HepG2 (cell line): ENCODE data around the gene TNNI2. TPM values are rescaled to one million over a fixed set of nuclear protein-coding genes. Genes with fewer than 3 reads are reported as not detected.

ENCODE experiments used
- CENPT ChIP-seq: sonication (generic); formaldehyde crosslinking; IDR thresholded peaks from 2 replicates; pipeline ENCODE4 v1.8.0; 2022; ENCODE audit warnings: low read depth, mild to moderate bottlenecking, moderate library complexity, missing genetic modification reagents
- ESRRA ChIP-seq: sonication (generic); formaldehyde crosslinking; IDR thresholded peaks from 2 replicates; pipeline ENCODE4 v1.5.1; 2020; ENCODE audit warnings: mild to moderate bottlenecking, low read depth, missing genetic modification reagents
- FOXA3 ChIP-seq: IDR thresholded peaks from 2 replicates; pipeline ENCODE4 v1.6.1; 2016; ENCODE audit warnings: missing genetic modification reagents, missing compliant biosample characterization
- KLF9 ChIP-seq: IDR thresholded peaks from 2 replicates; pipeline ENCODE4 v1.6.1; 2016; ENCODE audit warnings: low read depth
- MIER2 ChIP-seq: IDR thresholded peaks from 2 replicates; pipeline ENCODE4 v1.6.1; 2016; ENCODE audit warnings: missing biosample characterization, missing genetic modification reagents
- PHB2 ChIP-seq: fragments of 450-650 bp; IDR thresholded peaks from 2 replicates; pipeline ENCODE4 v1.6.1; 2018; ENCODE audit not compliant: partially characterized antibody
- PTBP1 ChIP-seq: fragments of 200-400 bp; formaldehyde crosslinking; IDR thresholded peaks from 2 replicates; pipeline ENCODE4 v1.6.1; 2018; ENCODE audit warnings: low read length, low read depth; ENCODE audit not compliant: poor library complexity, severe bottlenecking
- RFX3 ChIP-seq: IDR thresholded peaks from 2 replicates; pipeline ENCODE4 v1.6.1; 2016; ENCODE audit warnings: missing biosample characterization, missing genetic modification reagents
- SIN3A ChIP-seq: IDR thresholded peaks from 2 replicates; pipeline ENCODE4 v1.6.1; 2011; ENCODE audit warnings: low read depth, mild to moderate bottlenecking, control low read depth, low read length, borderline replicate concordance
- SIN3B ChIP-seq: fragments of 150-350 bp; IDR thresholded peaks from 2 replicates; pipeline ENCODE4 v1.6.1; 2014; ENCODE audit warnings: low read length
- ZFYVE20 ChIP-seq: sonication (generic); formaldehyde crosslinking; IDR thresholded peaks from 2 replicates; pipeline ENCODE4 v1.8.0; 2023; ENCODE audit warnings: low read depth, mild to moderate bottlenecking, moderate library complexity, missing genetic modification reagents, borderline replicate concordance
- ZNF225 ChIP-seq: sonication (generic); formaldehyde crosslinking; IDR thresholded peaks from 2 replicates; pipeline ENCODE4 v1.4.0; 2020; ENCODE audit warnings: mild to moderate bottlenecking, missing genetic modification reagents
- ZNF331 ChIP-seq: sonication (generic); formaldehyde crosslinking; IDR thresholded peaks from 2 replicates; pipeline ENCODE4 v1.4.0; 2020; ENCODE audit warnings: missing genetic modification reagents
- ZSCAN25 ChIP-seq: sonication (generic); formaldehyde crosslinking; IDR thresholded peaks from 2 replicates; pipeline ENCODE4 v1.8.0; 2022; ENCODE audit warnings: mild to moderate bottlenecking, missing genetic modification reagents
- ZSCAN9 ChIP-seq: IDR thresholded peaks from 2 replicates; pipeline ENCODE4 v1.6.1; 2016; ENCODE audit warnings: borderline replicate concordance
- polyA plus RNA-seq, 8 experiments: library from polyadenylated mRNA; depleted of rRNA in 3 of 8; stranded (reverse) in 7 of 8; unstranded in 1 of 8; fragments of >200 nt; fragmentation: Illumina TruSeq in 4 of 8; extraction: Trizol in 4 of 8; gene quantifications; 2 replicates each; pipeline versions ENCODE4 v1.2.1 to v1.2.3, GENCODE V29; 2011 to 2016; ENCODE audit warnings: low read depth in 4 of 8, missing spikeins in 1 of 8, mixed read lengths in 1 of 8; ENCODE audit not compliant: insufficient read depth in 1 of 8
- total RNA-seq, 5 experiments: library from RNA; depleted of rRNA; stranded (reverse); fragments of >200 nt; fragmentation: Illumina TruSeq; extraction: Trizol; gene quantifications; 2 replicates each; pipeline ENCODE4 v1.2.3, GENCODE V29; 2016; ENCODE audit warnings: low read depth in 1 of 5
- TF ChIP-seq, protein P1 (sequence below): sonication (generic); formaldehyde crosslinking; IDR thresholded peaks from 2 replicates; pipeline ENCODE4 v1.4.0; 2020; ENCODE audit warnings: mild to moderate bottlenecking, missing genetic modification reagents
- TF ChIP-seq, protein P2 (sequence below): sonication (generic); formaldehyde crosslinking; IDR thresholded peaks from 2 replicates; pipeline ENCODE4 v1.5.0; 2020; ENCODE audit warnings: mild to moderate bottlenecking, missing genetic modification reagents, moderate library complexity
- TF ChIP-seq, protein P3 (sequence below): sonication (generic); formaldehyde crosslinking; IDR thresholded peaks from 2 replicates; pipeline ENCODE4 v1.5.0; 2020; ENCODE audit warnings: missing genetic modification reagents
- TF ChIP-seq, protein P4 (sequence below): sonication (generic); formaldehyde crosslinking; IDR thresholded peaks from 2 replicates; pipeline ENCODE4 v1.5.0; 2020; ENCODE audit warnings: mild to moderate bottlenecking, missing genetic modification reagents, borderline replicate concordance
- TF ChIP-seq, protein P5 (sequence below): sonication (generic); formaldehyde crosslinking; IDR thresholded peaks from 2 replicates; pipeline ENCODE4 v1.8.1; 2023; ENCODE audit warnings: missing genetic modification reagents, mild to moderate bottlenecking, borderline replicate concordance
- TF ChIP-seq, protein P6 (sequence below): sonication (generic); formaldehyde crosslinking; IDR thresholded peaks from 2 replicates; pipeline ENCODE4 v1.4.0; 2020; ENCODE audit warnings: missing genetic modification reagents

The TNNI2 gene
- total and polyA plus RNA-seq, 2 of the 13 experiments (the other 11 are each of a cell fraction or from before 2014, with no cell fraction given) = 7.2 to 12.0 TPM

DNA sequence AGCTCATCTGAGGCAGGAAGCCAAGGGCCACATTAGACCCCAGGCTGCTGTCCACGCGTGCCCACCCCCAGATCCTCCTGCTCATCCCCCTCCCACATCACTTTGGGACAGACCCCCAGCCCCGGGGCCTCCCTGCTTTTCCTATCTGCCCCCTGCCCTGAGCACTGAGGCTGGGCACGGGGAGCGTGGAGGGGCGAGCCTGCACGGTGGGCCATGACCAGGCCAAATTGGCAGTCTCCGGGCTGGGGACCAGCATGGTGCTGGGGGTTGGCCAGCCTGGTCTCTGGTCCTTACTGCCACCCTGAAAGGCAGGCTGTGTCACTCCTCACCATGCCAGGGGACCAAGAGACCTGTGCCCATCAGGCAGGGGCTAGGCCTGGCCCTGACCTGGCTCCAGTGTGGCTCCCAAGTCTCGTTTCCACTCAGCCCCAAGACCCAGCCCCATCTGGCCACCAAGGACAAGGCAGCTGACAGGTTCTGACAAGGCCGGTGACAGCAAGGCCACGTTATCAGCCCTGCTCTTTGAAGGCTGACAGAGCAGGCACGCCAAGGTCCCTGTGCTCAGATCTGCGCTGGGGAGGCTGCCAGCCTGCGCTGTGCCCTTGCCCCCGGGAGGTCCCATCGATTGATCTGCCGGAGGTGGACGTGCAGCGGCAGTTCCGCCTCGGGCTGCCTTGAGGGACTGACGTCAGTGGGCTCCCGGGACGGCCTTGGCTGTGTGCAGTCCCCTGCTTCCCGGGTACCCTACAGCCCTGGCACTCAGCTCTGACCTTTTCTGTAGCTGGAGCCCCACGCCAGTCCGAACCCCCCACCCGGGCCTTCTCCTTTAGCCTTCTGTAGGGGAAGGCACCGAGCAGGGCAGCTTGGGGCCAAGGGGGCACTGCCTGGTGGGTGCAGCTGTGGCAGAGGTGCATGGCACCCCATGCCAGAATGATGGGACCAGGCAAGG is 3.6 kb downstream of the TNNI2 start (continued):
- TF ChIP-seq, protein P1, sequence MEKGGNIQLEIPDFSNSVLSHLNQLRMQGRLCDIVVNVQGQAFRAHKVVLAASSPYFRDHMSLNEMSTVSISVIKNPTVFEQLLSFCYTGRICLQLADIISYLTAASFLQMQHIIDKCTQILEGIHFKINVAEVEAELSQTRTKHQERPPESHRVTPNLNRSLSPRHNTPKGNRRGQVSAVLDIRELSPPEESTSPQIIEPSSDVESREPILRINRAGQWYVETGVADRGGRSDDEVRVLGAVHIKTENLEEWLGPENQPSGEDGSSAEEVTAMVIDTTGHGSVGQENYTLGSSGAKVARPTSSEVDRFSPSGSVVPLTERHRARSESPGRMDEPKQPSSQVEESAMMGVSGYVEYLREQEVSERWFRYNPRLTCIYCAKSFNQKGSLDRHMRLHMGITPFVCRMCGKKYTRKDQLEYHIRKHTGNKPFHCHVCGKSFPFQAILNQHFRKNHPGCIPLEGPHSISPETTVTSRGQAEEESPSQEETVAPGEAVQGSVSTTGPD (CRISPR knock-in tag) = no peak
- no peak for TF ChIP-seq ZFYVE20 (CRISPR knock-in tag)
- TF ChIP-seq SIN3A = peak; percentile 66; the same call in 1 of the 2 replicates
- 0 out of 2 replicates have a peak, but pooled peaks have one; percentile 66 for TF ChIP-seq KLF9 (CRISPR knock-in tag)
- no peak for TF ChIP-seq PHB2
- TF ChIP-seq, protein P2, sequence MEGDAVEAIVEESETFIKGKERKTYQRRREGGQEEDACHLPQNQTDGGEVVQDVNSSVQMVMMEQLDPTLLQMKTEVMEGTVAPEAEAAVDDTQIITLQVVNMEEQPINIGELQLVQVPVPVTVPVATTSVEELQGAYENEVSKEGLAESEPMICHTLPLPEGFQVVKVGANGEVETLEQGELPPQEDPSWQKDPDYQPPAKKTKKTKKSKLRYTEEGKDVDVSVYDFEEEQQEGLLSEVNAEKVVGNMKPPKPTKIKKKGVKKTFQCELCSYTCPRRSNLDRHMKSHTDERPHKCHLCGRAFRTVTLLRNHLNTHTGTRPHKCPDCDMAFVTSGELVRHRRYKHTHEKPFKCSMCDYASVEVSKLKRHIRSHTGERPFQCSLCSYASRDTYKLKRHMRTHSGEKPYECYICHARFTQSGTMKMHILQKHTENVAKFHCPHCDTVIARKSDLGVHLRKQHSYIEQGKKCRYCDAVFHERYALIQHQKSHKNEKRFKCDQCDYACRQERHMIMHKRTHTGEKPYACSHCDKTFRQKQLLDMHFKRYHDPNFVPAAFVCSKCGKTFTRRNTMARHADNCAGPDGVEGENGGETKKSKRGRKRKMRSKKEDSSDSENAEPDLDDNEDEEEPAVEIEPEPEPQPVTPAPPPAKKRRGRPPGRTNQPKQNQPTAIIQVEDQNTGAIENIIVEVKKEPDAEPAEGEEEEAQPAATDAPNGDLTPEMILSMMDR (CRISPR knock-in tag) = peak; percentile 43
- TF ChIP-seq ZSCAN9 (CRISPR knock-in tag) = peak; percentile 74; the same call in 1 of the 2 replicates
- peak; percentile 85 for TF ChIP-seq ZNF331 (CRISPR knock-in tag)
- TF ChIP-seq ZNF225 = no peak
- TF ChIP-seq ZSCAN25 (CRISPR knock-in tag) = peak; percentile 94
- no peak for TF ChIP-seq RFX3
- TF ChIP-seq, protein P3, sequence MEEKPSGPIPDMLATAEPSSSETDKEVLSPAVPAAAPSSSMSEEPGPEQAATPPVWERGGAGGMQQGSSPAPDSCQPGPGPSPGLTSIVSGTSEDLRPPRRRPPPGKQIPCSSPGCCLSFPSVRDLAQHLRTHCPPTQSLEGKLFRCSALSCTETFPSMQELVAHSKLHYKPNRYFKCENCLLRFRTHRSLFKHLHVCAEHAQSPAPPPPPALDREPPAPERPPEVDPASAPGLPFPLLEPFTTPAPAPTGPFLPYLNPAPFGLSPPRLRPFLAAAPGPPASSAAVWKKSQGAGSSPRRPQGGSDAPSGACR = no peak; the same call in 1 of the 2 replicates
- TF ChIP-seq, protein P4, sequence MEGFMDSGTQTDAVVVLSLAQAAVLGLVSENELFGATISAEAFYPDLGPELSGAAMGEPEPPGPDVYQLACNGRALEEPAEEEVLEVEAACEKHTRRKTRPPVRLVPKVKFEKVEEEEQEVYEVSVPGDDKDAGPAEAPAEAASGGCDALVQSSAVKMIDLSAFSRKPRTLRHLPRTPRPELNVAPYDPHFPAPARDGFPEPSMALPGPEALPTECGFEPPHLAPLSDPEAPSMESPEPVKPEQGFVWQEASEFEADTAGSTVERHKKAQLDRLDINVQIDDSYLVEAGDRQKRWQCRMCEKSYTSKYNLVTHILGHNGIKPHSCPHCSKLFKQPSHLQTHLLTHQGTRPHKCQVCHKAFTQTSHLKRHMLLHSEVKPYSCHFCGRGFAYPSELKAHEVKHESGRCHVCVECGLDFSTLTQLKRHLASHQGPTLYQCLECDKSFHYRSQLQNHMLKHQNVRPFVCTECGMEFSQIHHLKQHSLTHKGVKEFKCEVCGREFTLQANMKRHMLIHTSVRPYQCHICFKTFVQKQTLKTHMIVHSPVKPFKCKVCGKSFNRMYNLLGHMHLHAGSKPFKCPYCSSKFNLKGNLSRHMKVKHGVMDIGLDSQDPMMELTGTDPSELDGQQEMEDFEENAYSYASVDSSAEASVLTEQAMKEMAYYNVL (CRISPR knock-in tag) = peak; percentile 70
- TF ChIP-seq, protein P5, sequence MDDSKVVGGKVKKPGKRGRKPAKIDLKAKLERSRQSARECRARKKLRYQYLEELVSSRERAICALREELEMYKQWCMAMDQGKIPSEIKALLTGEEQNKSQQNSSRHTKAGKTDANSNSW (CRISPR knock-in tag) = no peak
- TF ChIP-seq, protein P6, sequence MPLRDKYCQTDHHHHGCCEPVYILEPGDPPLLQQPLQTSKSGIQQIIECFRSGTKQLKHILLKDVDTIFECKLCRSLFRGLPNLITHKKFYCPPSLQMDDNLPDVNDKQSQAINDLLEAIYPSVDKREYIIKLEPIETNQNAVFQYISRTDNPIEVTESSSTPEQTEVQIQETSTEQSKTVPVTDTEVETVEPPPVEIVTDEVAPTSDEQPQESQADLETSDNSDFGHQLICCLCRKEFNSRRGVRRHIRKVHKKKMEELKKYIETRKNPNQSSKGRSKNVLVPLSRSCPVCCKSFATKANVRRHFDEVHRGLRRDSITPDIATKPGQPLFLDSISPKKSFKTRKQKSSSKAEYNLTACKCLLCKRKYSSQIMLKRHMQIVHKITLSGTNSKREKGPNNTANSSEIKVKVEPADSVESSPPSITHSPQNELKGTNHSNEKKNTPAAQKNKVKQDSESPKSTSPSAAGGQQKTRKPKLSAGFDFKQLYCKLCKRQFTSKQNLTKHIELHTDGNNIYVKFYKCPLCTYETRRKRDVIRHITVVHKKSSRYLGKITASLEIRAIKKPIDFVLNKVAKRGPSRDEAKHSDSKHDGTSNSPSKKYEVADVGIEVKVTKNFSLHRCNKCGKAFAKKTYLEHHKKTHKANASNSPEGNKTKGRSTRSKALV (CRISPR knock-in tag) = peak; percentile 57; the same call in 1 of the 2 replicates
- no peak for TF ChIP-seq CENPT (CRISPR knock-in tag)
- no peak for TF ChIP-seq PTBP1
- peak; percentile 75 for TF ChIP-seq MIER2 (CRISPR knock-in tag)
- peak; percentile 93 for TF ChIP-seq ESRRA (CRISPR knock-in tag)
- TF ChIP-seq SIN3B = no peak
- TF ChIP-seq FOXA3 (CRISPR knock-in tag) = peak; percentile 87
